Right ventricle myocardium inferior (tissue), 1 donor: Measurements from ENCODE around the gene IRF8. TPM values are rescaled to one million over a fixed set of nuclear protein-coding genes. Genes with fewer than 3 reads are reported as not detected.
"Not testable (repeated sequence)": the region's sequence is repeated elsewhere in the genome, so short reads cannot be mapped to it uniquely, and the experiment has no call there.

ENCODE experiments used
- ATAC-seq: fragments of 200-7000 bp; cut with Tn5 transposase; one replicate; pipeline ENCODE4 v1.9.1; 2020; ENCODE audit warnings: mild to moderate bottlenecking, moderate library complexity
- DNase-seq: peaks from one replicate; pipeline ENCODE4 v3.0.0; 2021; ENCODE audit errors: missing footprints
- intact Hi-C: fragments of 100-400 bp; cut with DNase I; formaldehyde crosslinking; loops from one replicate; pipeline ENCODE4 v1.11.0; 2022
- long read RNA-seq: library from polyadenylated mRNA; unstranded; transcript quantifications from one replicate; pipeline ENCODE4 v2.0.0, GENCODE V29; 2021
- total RNA-seq: library from RNA; stranded (reverse); fragmentation: NEBNext Ultra II Directional; extraction: Animal tissue kit (Norgen Biotek cat#: 25700); gene quantifications from one replicate; pipeline ENCODE4 v1.2.1, GENCODE V29; 2021
- donor health status: DM: no; HTN: yes; CAD: no; lungs with severe emphysema.

The IRF8 gene, protein sequence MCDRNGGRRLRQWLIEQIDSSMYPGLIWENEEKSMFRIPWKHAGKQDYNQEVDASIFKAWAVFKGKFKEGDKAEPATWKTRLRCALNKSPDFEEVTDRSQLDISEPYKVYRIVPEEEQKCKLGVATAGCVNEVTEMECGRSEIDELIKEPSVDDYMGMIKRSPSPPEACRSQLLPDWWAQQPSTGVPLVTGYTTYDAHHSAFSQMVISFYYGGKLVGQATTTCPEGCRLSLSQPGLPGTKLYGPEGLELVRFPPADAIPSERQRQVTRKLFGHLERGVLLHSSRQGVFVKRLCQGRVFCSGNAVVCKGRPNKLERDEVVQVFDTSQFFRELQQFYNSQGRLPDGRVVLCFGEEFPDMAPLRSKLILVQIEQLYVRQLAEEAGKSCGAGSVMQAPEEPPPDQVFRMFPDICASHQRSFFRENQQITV
- 3.3 TPM for total RNA-seq
- long read RNA-seq, partial matches to known transcripts = 0 of 2 reads
- long read RNA-seq, other reads (novel, unspliced or antisense) = 1 of 2 reads

GRCh38 chr16:85898521-85899442, at the start of gene IRF8:
IRF8 (plus strand) TSS chr16:85899162; CDS start chr16:85903016, 3,854 bp downstream.
- ATAC-seq (peak; percentile 79), DNase-seq (peak; percentile 88)
- intact Hi-C loops = loop anchor here (5.0 kb wide), 1 partner anchor 76 kb away; no protein-coding TSS in a partner anchor

DNA sequence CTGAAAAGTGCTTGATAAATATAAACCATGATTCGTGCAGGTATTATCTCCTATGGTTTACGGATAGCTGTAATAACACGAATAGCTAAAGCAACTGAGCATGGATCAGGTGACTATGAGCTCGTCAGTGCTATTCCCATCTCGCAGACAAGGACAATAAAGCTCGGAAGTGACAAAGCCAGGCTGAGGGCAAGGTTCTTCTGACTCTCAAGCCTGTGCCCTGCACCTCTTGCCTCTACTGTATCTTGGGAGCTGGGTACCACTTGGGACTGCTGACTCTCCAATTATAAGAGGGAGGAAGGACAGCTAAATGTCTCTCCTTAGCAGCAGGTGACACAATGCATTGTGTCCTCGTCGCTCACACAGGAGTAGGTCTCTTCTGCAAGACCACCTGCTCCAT, 49.6 kb upstream of the IRF8 start:
- intact Hi-C loops = no loop called here
- ATAC-seq (no peak), DNase-seq (no peak)

GRCh38 chr16:85850344-85850880, 48.5 kb upstream of the IRF8 start:
- intact Hi-C loops = no loop called here
- DNase-seq = no peak

GRCh38 chr16:85851034-85851785, 47.8 kb upstream of the IRF8 start:
- no peak for DNase-seq
- no peak for ATAC-seq
- intact Hi-C loops = no loop called here

More at GRCh38 chr16:85850344-85850880, 48.5 kb upstream of the IRF8 start:
- no peak for ATAC-seq

GRCh38 chr16:85853547-85854545, 45.1 kb upstream of the IRF8 start:
- no peak for DNase-seq
- ATAC-seq = peak; percentile 55
- intact Hi-C loops = no loop called here

- no peak for DNase-seq
- no peak for ATAC-seq
- intact Hi-C loops = no loop called here
Observed at GRCh38 chr16:85854935-85855334, 44.0 kb upstream of the IRF8 start.

DNA sequence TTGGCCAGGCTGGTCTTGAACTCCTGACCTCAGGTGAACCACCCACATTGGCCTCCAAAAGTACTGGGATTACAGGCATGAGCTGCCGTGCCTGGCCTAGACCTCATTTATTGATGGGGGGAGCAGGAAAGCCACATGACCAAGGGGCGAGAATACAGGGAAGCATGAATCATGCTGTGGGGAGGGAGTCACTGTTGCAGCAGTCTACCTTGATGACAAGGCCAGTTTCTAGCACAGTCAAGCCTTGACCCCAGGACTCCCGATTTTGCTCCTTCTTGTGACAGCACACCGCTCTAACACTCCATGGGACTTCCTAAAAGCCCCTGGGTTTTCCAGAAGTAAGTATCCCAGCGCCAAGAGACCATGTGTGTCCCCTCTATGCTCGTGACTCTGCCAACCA, 42.9 kb upstream of the IRF8 start:
- no peak for ATAC-seq
- DNase-seq = no peak
- intact Hi-C loops = no loop called here

- ATAC-seq = no peak
- intact Hi-C loops = no loop called here
- DNase-seq = no peak
Observed at GRCh38 chr16:85856585-85856984, 42.4 kb upstream of the IRF8 start.

GRCh38 chr16:85857406-85857805, 41.6 kb upstream of the IRF8 start:
- ATAC-seq (no peak), DNase-seq (no peak)
- intact Hi-C loops = no loop called here

DNA sequence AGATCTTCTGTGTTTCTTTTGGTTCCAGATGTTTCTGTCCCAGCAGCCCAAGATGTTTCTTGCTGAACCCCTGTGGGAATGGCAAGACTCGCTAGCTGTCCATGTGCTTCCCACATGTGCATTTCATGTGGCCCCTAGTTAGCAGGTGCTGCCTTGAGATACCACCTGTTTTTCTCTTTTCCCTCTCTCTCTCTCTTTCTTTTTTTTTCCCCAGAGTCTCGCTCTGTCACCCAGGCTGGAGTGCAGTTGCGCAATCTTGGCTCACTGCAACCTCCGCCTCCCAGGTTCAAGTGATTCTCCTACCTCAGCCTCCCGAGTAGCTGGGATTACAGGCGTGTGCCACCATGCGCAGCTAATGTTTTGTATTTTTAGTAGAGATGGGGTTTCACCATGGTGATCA, 40.4 kb upstream of the IRF8 start:
- DNase-seq, ATAC-seq, intact Hi-C loops: not testable (repeated sequence)

DNA sequence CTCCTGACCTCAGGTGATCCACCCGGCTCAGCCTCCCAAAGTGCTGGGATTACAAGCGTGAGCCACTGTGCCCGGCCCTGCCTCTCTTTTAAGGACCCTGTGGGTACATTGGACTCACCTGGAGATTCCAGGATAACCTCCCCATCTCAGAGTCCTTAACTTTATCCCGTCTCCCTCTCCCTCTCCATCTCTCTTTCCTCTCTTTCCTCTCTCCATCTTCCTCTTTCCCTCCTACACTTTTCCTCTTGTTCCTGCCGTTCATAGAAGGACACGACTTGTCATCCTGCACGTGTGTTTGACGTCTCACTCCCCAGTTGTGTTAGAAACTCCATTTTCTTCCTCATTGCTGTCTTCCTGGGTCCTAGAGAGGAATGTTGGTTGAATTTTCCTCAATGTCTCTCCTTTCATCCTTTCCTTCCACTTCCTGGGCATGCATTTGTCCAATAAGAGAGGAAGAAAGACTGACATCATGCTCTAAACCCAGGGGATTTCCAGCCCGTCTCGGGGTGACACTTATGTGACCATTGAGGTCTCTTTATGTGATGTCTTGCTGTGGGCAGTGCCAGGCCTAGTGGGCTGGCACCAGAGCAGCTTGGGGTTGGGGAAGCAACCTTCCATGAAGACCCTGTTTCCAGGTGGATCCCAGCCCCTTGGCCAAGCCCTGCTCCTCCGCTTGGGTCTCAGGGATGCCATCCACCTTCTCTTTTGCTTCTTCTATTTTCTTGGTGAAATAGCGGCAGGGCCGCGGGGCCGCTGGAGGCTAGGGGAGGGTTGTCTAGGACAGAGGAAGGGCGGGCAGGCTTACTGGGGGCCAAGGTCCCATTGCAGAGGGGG, 39.8 kb upstream of the IRF8 start:
- DNase-seq (no peak), ATAC-seq (no peak)
- intact Hi-C loops = no loop called here

DNA sequence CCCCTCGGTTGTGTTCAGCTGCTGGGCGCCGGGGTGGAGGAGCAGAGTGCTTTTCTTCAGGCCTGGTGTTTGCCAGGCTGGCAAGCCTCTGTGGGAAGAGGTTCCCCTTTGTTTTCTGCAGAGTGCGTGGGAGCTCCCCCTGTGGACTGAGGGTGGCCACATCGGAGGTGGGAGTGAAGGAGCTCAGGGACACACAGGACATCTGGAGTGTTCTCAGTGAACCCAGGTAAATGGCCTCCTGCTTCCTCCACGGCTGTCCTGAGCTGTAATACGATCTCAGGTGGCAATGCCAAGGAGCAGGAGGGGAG, 39.2 kb upstream of the IRF8 start:
- intact Hi-C loops = no loop called here
- DNase-seq = no peak
- no peak for ATAC-seq

GRCh38 chr16:85860413-85861094, 38.4 kb upstream of the IRF8 start:
- ATAC-seq = peak; percentile 28
- intact Hi-C loops = no loop called here
- DNase-seq = no peak

DNA sequence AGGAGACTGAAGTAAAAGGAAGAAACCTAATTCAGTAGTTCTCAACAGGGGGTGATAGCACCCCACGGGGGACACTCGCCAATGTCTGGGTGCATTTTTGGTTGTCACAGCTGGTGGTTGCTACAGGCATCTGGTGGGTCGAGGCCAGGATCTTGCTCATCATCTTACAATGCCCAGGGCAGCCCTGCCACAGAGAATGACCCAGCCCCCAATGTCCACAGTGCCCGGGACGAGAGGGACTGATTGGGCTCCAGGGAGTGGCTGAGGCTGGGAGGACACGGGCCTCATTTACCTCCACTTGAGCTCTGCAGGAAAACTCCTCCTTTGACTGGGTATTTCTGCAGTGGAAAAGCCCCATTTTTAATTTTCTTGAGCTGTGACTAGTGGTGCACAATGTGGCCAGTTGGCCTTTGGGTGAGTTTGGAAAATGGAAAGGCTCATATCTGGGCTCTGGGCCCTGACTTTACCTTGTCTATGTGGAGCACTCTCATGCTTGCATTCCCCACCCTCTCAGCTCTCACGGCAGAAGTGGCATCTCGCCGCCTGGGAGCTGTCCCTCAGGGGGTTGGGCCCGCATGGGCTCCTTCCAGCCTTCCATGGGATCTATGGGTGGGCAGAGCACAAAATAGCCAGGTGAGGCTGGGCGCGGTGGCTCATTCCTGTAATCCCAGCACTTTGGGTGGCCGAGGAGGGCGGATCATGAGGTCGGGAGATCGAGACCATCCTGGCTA, 37.7 kb upstream of the IRF8 start:
- DNase-seq (no peak), ATAC-seq (no peak)
- intact Hi-C loops = no loop called here

- DNase-seq = no peak
- intact Hi-C loops = no loop called here
- ATAC-seq = no peak
Observed at GRCh38 chr16:85862476-85863383, 36.2 kb upstream of the IRF8 start.
